GM19467 (cell line): ENCODE measurements around the gene OR6B1.
"Not testable (repeated sequence)": the region's sequence is repeated elsewhere in the genome, so short reads cannot be mapped to it uniquely, and the experiment has no call there.

ENCODE experiments used
- ATAC-seq: cut with Tn5 transposase; IDR thresholded peaks from one replicate; pipeline ENCODE4 v1.9.1; 2021; ENCODE audit warnings: mild to moderate bottlenecking, moderate library complexity; ENCODE audit not compliant: unreplicated experiment

OR6B1 gene

DNA sequence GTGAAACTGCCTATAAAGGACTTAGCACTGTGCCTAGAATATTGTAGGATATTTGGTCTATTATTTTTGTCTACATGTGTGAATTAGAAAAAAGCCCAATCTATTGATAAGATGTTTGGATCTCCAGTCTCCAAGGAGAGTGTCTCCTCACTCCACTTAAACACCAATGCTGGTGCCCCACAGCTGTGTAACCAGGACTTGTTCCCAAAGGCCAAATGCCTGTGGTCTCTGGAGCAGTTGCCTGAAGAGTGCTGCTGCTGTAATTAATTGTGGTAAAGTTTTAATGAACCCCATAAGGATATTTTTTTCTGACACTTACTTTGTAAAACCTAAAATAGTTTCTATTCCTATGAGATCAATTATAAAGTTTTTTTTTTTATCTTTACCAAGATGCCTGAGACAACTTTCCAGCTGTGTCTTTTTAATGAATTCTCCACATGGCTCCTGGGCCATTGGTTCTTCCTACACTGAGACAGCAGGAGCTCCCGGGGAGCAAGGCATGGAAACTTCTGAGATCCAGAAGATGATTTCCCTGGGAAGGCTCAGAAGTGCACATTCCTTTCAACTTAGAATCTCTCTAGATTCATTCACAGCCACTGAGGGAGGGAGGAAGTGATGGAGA, 37.4 kb downstream of the OR6B1 start:
- no peak for ATAC-seq

DNA sequence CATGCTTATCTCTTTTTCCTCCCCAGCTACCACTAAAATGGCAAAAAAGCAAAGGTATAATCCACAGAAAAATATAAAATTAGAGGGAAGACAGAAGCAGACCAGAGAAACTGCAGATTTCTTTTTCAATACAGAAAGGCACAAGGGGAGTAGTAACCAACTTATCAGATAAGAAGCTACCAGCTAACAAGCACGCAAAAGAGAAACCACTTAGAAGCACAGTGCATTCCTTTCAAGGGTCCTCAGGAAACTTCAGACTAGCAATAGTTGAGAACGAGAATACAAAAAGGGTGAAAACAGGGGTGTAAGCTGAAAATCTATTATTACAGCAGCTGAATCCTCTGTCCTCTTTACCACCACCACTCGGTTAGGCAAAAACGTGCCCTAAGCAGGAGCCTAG, 38.8 kb downstream of the OR6B1 start:
- no peak for ATAC-seq

DNA sequence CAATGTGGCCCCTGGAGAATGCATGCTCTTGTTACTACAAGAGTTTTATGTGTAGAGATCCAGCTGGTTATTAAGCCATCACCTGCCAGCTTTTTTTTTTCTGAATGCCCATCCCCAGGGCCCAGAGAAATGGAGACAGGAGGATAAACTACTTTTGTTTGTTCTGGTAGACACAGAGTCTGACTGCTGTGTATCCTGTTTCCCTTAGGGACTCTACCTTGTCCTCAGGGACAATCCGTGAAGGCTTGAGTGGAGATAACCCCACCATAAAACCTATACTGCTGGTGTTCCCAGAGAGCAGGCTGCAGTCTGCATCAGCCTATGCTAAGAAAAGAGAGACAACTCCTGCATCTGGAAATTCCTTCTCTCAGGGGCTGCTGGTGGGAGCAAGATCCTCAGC, 48.5 kb downstream of the OR6B1 start, which contains the start of gene OR2A5:
OR2A5 (plus strand) TSS at position 301 of the 400 bp plus-strand sequence. CDS start 1,454 bp downstream, outside the sequence.
- no peak for ATAC-seq

DNA sequence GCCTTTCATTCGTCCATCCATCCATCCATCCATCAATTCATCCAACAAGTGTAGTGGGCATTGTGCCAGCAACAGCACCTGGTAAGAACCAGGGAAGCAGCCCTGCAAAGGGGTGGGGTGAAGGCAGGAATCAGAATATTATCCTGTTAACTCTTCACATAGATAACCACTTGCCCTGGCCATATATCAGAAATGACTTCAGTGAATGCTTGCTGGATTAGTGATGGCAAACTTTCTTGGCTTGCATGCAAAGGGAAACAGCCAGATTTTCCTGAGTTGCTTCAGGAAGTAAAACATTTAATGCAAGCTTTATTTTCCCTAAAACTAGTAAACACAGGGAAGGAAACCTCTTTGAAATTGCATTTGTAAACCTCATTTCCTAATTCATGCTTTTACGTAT, 49.4 kb downstream of the OR6B1 start:
- no peak for ATAC-seq

DNA sequence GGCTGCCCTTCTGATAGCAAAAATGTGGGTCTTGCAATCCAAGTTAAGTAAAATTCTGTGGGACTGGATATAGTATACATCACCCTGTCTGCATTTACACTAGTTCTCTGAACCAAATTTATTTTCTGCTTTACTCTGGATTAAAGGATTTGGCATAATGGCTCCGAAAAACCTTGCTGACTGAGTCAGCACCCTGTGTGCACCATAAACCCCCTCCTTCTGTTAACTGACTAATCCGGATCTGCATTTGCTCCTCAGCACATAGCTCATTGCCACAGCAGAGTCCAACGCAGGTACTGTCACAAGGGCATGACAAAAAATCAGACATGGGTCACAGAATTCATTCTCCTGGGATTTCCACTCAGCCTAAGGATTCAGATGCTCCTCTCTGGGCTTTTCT, 50.0 kb downstream of the OR6B1 start:
- no peak for ATAC-seq

DNA sequence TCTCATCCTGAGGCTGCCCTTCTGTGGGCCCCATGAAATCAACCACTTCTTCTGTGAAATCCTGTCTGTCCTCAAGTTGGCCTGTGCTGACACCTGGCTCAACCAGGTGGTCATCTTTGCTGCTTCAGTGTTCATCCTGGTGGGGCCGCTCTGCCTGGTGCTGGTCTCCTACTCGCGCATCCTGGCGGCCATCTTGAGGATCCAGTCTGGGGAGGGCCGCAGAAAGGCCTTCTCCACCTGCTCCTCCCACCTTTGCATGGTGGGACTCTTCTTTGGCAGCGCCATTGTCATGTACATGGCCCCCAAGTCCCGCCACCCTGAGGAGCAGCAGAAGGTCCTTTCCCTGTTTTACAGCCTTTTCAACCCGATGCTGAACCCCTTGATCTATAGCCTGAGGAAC, 50.8 kb downstream of the OR6B1 start:
- ATAC-seq, result not testable (repeated sequence)

DNA sequence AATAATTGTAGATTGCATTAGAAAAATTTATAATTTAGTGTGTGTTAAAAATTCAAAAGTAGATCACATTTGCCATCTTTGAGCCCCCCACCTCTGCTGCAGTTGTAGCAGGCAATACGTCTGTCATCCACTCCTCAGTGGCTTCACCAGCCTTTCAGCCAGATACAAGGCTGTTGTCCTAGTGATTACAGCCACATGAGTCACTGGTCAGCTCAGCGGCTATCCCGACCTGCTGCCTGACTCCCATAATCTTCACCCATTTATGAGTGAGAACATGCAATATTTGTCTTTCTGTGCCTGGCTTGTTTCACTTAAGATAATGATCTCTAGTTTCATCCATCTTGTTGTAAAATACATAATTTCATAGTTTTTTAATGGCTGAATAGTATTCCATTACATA, 57.8 kb downstream of the OR6B1 start:
- no peak for ATAC-seq
